ENCODE results near the gene NTRK1.
A peak's percentile ranks its signal among the peaks of the same experiment; 100 is the strongest.

The NTRK1 gene

DNA sequence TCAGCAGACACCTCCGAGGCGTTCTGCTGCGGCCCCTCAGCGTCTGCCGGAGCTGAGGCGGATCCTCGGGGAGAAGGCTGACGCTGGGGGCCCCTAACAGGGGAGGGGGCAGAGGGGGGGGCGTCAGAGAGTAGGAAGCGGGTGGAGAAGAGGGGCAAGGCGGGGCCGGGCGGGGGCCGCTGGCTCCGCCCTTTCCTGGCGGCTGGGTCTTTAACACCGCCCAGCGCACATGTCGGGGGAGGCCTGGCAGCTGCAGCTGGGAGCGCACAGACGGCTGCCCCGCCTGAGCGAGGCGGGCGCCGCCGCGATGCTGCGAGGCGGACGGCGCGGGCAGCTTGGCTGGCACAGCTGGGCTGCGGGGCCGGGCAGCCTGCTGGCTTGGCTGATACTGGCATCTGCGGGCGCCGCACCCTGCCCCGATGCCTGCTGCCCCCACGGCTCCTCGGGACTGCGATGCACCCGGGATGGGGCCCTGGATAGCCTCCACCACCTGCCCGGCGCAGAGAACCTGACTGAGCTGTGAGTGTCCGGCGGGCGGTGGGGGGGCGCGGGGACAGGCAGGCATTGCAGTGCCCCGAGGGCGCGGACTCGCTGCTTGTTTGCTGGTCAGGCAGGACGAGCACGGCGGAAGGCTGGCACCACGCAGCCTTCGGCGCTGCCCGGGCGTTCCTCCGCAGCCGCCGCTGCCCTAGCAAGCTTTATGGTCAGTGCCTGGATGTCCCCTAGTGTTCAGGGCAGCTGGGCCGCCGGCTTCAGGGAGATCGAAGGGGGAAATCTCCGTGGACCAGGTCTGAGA is at the start of gene NTRK1:
Gene NTRK1, plus strand, starts transcription at position 238 of the 796 bp plus-strand sequence. Its CDS starts 70 bp downstream, at position 308.
- no peak for DNase-seq

GRCh38 chr1:156811168-156811567 is 49.5 kb upstream of the NTRK1 start:
- no peak for DNase-seq

- no peak for DNase-seq
These were observed 48.2 kb upstream of the NTRK1 start for GRCh38 chr1:156812293-156812990.

DNA sequence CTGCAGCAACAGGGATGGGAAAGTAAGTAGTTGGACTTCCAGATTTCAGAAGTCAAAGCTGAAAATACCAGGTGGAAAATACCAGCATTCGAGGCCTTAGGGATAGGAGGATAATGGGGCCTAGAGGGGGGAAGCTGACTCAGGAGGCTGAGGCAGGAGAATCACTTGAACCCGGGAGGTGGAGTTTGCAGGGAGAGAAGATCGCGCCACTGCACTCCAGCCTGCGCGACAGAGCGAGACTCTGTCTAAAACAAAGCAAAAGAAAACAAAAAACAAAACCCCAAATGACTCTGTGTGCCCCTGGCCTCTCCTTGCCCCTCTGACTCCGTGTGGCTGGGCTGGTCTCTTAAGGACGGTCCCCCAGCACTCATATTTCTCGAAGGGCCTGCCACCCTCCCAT is 47.4 kb upstream of the NTRK1 start:
- DNase-seq: no peak

DNA sequence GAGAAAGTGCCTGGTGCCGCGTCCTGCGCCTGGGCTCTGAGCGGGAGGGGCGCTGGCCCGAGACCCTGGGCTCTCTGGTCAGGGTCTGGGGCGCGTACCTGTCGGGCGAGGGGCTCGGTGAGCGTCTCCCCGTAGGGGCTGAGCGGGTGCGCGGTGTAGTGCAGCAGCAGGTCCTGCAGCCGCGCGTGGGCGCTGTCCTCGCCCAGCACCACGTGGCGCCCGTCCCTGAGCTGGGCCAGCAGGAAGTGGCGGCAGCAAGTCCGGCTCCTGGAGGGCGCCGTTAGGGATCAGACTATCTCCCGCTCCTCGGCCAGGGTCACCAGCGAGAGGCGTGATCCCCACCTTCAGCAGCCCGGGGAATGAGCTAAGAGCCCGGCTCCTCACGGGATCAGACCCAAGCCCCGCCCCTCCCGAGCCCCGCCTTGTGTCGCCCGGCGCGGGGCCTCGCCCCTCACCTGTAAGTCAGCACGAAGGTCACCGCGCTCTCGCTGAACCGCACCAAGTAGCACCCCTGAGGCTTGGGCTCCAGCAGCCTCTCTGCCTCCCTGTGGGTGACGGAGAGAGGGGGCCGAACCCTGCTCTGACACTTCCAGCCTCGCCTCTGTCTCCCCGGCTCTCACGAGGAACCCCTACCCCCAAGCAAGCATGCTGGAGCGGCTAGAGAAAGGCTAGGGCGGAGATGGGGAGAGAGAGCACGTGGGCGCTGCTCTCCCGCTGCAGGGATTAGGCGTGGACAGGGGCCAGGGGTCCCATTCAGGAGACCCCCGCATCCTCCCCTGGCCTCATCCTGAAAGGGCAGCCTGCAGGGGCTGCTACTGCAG is 46.7 kb upstream of the NTRK1 start:
- no peak for DNase-seq

GRCh38 chr1:156814571-156815260 is 45.9 kb upstream of the NTRK1 start:
- DNase-seq: no peak

- peak; percentile 24 for DNase-seq
These were observed 45.3 kb upstream of the NTRK1 start for GRCh38 chr1:156815307-156815826.

GRCh38 chr1:156815961-156816422 is 44.7 kb upstream of the NTRK1 start:
- DNase-seq: no peak

DNA sequence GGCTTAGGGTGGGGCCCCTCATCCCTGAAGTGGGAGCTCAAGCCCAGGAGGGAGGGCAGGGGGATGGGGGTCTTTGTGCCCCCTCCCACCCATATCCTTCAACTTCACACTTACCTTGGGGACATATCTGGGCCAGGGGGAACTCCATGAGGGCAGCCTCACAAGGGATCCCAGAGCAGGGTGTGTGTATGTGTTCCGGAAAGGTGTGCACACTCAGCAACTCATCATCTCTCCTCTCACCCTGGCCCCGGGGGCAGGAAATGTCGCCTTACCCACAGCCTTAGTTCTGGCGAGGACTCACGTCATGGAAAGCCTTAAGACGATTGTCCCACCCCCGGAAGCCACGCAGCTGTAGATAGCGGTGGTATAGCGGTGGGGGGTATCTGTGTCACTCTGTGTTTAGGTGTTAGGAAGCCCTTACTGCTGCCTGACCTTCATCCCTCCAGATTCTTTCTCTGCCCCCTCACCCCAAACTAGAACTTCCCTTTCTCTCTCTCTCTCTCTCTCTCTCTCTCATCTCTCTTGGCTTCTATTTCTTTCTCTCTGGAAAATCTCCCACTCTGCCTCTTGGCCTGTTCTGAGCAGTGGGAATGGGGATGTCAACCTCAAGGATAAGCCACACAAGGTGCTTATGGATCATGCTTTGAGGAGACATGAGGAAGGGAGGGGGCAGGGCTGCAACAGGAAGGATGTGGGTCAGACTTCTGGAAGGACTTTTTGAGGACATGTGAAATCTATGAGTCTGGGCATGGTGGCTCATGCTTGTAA is 43.9 kb upstream of the NTRK1 start, which contains the start of gene SH2D2A:
Gene SH2D2A, minus strand, starts transcription at position 288 of the 768 bp plus-strand sequence. Its CDS starts 140 bp downstream, at position 148.
- DNase-seq: no peak

GRCh38 chr1:156821801-156822200 is 38.9 kb upstream of the NTRK1 start:
- DNase-seq: no peak

DNA sequence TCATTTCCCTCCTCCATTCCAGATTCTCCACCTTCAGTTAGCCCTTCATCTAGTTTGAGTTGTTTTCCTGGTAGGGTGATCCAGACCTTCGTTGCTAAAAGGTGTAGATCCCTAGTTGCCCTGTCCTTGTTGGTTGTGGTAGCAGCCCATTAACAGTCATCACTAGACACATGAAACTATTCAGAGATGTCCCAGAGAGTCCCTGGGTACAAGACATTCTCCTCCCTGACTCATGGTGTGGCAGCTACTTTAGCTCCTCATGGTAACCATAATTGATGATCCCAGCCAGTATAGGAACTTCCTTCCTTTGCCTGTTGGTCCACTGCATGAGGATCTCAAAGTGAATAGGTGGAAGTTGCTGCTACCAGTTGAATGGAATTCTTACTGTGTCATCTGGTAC is 38.0 kb upstream of the NTRK1 start:
- DNase-seq: no peak

- no peak for DNase-seq
These were observed 37.4 kb upstream of the NTRK1 start for GRCh38 chr1:156823210-156823790.

GRCh38 chr1:156826630-156827029 is 34.0 kb upstream of the NTRK1 start:
- no peak for DNase-seq

- DNase-seq: no peak
These were observed 32.1 kb upstream of the NTRK1 start for GRCh38 chr1:156828400-156829124.

- DNase-seq: no peak
These were observed 28.2 kb upstream of the NTRK1 start for GRCh38 chr1:156832434-156832833.

DNA sequence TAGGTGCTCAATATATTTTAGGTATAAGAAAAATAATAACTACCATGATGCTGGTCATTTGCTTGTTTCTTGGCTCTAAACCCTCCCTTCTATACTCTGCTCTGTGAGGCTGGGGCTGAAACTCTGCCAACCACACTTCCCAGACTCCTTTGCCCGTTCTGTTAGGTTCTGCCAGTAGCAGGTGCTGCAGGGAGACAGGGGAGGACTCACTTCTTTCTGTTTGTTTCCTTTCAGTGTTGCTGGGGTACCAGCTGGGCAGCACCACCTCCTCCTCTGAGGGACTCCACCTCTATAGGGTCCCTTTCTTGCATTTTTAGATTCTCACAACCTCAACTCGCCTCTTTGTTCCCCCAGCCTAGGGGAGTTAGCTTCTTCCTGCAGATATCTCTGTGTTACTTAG is 27.1 kb upstream of the NTRK1 start:
- DNase-seq: no peak

- no peak for DNase-seq
These were observed 26.3 kb upstream of the NTRK1 start for GRCh38 chr1:156834322-156834721.

DNA sequence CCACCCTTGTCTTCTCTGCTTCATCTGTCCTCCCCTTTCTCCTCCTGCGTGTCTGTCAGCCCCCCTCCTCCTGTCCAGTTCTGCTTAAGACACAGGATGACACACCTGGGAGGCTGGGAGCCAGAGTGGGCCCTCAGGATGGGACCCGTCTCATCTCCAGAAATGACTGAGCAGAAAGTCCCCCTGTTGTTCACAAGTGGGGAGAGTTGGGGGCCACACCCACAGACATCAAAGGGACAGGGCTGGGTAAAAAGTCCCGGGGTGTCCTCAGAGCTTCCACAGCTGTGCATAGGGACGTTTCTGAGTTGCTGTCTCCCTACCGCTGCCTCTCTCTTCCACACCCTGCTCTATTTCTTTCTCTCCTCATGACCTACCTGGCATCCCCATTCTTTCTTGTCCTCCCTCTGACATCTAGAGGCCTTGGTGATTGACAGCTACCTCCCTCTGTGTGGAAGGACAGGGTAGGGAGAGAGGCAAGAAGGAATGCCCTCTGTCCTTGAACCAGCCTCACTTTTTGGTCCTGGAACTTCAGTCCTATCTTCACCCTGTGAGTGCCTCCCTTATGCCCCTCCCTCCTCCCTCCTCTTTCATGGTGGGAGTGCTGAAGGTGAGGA is 24.5 kb upstream of the NTRK1 start:
- DNase-seq: no peak

DNA sequence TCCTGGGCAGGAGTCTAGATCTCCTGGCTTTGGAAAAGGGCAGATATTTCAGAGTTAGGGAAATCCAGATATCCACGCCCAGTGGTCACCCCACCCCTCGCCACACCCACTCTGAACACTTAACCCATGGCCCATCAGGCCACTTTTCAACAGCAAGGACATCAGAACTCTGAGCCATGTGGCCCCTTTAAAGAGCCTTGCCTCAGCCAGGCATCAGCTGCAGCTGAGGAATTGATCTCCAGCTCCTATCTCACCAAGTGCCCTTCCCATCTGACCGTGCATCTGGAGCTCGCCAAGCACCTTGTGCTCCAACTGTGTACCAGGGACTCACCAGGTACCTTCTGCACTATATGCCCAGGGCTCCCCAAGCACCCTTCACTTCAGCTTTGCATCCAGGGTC is 23.8 kb upstream of the NTRK1 start:
- DNase-seq: no peak

- no peak for DNase-seq
These were observed 21.7 kb upstream of the NTRK1 start for GRCh38 chr1:156838972-156839371.

Data from T1000 (cell line).